Globus pallidus (tissue), 1 donor: ENCODE data around the gene FOXL1.

Experiments
- DNase-seq: peaks from one replicate; pipeline ENCODE4 v3.0.0-alpha.2; 2015; ENCODE audit warnings: low spot score

FOXL1 gene

DNA sequence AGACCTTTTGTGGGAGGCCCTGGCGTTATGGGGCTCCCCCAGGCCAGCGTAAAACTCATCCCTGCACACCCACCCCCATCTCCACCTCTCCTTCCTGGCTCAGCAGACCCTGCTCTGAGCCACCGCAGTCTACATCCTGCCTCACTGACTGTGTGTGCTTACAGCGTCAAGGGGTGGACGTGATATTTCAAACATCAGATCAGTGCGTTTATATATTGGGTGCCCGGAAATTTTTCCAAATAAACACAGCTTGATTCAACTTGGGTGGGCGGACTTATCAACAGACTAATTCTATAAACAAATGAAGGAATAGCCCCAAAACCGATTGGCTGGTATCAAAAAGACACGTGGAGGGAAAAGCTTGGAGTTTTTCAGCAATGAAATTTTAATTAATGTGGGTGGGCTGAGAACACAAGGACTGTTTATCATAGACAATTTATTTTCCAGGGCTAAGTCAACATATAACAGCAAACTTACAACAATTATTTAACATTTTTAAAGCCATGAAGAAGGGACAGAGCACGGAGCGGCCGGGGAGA, at the start of gene FOXL1:
TSS of gene FOXL1 (plus strand) at position 489 of the 539 bp plus-strand sequence. CDS start 175 bp downstream, outside the sequence.
- DNase-seq, result no peak

DNA sequence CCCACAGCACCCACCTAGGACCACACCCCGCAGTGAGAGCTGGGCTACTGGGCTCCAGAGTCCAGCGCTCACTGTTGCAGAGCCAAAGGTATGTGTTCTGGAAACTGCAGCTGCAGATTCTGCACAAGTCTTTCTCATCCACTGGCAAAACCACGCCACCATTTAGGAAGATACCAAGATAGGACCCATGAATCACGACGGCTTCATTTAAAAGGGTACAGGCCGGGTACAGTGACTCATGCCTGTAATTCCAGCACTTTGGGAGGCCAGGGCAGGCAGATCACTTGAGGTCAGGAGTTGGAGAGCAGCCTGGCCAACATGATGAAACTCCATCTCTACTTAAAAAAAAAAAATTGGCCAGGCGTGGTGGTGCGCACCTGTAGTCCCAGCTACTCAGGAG, 49.2 kb upstream of the FOXL1 start:
- DNase-seq, result no peak

DNA sequence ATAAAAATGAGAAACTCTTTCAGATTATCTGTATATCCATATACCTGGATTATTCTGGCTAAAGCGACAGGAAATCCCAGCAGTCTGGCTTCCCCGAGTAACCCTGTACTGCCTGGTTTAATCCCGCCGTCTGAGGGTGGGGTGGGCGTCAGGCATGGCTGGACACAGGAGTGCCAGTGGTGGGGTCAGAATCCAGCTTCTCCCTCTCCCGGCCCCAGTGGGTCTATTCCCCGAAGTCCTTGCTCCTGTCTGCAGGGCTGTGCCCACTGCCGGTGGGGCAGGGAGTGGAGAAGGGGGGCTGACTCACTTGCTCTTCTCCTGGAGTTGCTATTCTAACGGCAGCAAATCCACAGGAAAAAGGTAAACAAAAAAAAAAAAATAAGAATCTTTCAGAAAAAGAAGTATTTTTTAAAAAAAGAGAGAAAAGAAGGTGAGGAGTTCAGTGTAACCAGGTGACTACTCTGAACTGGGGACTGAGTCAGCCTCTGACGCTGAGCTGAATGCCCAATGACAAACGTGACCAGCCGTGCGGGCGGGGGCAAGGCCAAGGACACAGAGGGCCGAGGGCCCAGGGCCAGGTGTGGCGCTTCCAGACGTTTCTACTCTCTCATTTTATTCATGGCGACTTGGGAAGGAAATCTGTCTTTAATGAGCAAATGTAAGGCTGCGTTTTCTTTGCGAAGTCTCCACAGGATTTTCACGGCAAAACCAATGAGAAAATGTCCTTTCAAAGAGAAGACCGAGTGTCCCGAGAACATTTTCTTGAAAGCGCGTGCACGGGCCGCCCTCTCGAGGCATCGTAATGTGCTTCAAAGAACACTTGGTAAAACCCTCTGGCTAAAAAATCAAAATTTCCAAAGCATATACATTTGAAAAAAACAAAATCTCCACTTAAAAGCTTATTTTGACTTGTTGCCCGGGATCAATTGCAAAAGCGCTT, 47.8 kb upstream of the FOXL1 start:
- no peak for DNase-seq

DNA sequence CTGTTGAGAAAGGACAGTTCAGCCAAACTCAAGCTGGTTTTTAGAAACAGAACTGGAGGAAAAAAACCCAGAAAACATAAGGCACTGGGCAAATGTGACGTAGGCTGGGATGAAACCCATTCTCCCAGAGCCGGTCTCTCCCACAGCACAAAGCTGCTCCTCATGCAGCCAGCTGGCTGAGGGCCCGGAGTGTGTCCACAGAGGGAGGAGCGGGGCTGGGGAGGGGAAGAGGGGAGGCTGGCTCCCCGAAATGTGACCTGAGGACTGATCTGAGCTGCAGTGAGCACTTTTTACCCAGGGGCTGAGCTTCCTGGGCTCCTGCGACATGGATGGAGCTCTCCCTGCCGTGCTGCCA, 47.2 kb upstream of the FOXL1 start:
- DNase-seq, result peak; percentile 95

DNA sequence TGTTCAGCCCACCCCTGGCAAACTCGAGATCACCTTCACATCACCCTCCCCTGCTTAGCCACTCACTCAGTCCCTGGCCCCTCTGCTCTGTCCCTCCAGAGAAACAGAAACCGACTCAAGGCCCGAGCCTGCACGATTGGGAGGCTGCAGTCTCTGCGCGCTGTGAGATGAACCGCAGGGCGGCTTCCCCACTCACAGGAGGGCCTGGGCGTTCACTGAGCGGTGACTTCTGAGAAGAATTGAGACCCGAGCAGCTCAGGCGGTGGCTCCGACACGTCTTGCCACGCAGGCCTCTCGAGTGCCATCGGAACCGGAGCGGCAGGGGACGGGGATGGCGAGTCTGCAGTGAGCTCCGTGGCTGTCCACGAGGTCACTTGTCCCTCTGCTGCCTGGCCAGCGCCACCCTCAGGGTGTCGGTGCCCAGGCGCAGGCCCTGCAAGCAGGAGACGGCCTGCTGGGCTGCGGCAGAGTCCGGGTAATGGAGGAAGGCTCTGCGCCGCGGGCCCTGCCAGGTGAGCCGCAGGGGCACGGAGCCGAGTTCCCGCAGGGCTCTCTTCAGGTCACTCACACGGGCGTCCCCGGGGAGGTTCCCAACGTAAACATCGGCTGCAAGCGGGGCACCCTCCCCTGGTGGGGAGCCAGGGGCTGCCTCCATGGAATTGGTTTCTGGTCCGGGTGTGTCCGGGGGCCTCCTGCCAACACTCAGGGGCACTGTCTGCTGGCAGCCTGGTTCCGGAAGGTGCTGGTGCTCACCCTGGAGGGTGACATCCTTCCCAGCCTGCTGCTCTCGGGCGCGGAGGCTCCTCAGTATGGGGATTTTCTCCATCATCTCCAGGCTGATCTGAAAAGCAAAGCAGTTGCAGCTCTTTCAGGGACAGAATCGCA, 46.5 kb upstream of the FOXL1 start:
- DNase-seq, result no peak

DNA sequence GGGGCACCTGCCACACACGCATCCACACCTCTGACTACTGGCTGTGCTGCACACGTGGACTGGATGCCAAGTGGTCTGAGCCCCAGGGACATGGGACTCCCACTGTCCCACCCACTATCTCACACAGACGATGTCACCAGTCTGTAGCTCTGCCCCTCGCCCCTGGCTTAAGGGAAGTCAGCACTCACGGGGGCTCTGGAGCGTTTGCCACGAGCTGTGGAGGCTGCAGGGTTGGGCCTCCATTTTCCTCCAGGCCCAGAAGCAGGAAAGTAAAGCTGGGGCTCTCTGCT, 45.9 kb upstream of the FOXL1 start:
- DNase-seq, result no peak

DNA sequence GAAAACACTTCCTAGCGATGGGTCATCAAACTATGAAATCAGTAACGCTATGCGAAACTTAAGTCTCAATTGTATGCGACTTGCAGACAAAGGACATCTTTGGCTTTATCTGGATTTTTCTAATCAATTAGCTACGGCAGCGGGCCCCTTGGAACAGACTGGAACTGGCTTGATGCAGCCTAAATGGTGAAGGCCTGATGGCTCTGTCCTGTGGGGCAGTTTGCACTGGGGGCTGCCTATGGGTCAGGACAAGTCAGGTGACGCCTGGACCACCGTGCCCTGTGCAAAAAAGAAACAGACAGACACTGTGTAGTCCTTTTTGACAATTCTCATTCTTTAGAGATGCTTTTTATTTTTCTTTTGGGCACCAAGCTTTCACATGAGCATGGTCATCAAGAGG, 45.3 kb upstream of the FOXL1 start:
- no peak for DNase-seq

DNA sequence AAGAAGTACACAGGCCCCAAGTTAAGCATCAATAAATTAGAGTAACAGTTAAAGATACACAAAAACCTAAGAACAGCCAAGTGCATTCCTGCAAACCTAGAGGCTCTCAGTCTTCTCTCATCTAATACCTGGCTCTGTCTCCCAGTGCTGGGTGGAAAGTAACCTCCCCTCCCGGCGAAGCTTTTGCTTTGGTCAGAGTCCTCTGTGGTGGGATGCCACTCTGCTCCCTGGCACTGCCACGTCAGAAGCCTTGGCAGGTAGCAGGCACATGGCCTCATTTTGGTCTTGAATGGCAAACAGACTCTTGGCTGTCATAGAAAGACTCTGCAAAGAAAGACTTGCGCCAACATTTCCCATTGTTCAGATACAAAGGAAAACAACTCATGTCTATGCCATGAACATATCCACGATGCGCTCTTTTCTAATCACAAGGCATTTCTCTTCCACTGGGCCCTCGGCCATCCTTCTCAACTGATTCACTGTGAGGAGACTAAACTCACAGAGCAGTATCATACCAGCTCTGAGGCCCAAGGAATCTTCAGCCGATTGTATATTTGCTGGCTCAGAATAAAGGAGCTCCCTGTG, 44.5 kb upstream of the FOXL1 start:
- DNase-seq, result peak; percentile 74

DNA sequence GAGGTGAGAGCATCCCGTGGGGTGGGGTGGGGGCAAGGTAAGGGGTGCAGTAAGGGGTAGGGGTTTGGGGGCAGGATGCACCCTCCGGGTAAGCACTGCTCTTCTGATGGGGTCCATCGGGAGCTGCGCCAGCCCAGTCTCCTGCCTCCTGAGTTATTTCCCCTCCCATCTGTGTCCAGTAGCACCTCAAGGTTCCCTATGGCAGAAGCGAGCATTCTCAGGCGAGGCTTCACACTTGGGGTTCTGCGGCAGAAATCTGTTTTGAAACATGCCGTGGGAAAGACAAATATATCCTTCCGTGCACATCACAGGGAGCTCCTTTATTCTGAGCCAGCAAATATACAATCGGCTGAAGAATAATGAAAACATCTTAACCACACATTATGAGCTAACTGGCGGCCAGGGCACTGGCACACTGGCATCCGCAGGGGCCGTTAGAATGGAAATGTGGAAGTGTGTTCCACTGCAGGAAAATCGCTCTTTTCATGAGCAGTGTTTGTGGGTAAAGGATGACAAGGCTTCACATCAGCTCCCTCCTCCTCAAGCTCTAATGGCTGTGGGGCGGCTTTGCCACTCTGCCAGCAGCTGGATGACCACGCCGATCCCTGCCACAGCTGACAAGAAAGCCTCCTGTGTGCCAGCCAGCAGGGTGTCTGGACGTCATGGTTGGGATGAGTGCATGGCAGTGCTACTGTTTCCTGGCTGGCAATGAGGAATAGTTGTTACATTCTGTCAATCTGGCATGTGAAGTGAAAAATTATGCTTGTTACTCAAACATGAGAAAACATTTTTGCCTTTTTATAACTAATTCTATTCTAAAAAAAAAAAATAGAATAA, 43.4 kb upstream of the FOXL1 start:
- peak; percentile 82 for DNase-seq

DNA sequence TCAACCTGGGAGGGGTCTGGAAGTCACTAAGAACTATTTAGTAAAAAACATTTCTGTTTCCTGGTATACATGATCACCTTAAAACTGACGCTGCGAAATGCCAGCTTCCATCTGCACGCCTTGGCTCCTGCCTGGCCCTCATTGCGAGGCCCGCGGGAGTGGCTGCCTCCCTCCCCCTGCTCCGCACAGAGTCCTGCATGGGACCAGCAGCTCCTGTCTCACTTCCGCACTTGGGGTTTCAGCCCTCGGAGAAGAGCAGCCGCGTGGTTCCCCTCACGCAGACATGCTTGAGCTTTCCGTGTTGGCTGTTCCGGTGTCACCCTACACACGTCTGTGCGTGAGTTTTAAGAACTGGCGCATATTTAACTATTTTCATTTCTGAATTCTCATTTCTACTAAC, 41.7 kb upstream of the FOXL1 start:
- DNase-seq, result no peak

DNA sequence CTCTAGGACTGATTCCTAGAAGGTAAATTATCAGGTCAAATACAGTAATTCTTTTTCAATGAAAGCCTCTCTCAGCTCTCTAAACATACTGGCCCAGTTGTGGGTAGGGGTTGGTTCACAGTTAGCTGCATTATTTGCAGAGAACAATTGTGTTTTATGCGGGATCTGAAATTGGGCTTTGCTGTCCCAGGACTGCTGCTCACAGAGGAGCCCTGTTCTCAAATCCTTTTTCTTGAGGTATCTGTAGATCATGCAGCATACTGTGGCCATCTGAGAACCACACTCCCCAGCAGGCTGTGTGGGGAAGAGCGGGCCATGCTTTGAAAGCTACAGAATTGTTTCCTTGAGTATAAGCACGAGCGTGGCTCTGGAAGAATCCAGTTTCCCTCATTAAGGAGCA, 40.9 kb upstream of the FOXL1 start:
- DNase-seq, result peak; percentile 63

DNA sequence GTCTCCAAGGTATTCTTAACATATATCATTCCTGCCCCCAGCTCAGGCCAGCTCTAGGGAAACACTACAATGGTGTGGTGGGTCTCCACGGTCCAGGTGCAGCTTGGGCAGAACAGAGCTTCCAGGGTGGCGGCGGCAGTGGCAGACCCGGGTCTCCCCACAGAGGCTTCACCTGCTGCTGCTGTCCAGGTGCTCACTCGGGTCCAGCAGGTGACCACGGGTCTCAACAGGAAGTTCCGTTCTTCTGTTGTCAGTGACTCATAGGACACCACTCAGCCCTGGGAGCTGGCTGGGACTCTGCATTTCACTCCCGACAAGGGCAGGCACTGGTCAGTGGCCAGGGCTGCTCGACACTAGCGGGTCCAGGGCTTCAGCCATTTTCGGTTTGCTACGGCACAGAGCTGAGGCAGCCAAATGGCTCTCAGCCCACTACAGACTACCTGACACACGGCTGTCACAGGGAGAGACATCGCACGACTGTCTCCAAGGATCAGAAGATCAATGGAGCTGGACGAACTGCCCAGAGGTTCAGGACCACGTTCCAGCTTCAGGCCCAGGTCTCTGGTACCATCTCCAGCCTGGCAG, 40.1 kb upstream of the FOXL1 start:
- DNase-seq, result no peak

DNA sequence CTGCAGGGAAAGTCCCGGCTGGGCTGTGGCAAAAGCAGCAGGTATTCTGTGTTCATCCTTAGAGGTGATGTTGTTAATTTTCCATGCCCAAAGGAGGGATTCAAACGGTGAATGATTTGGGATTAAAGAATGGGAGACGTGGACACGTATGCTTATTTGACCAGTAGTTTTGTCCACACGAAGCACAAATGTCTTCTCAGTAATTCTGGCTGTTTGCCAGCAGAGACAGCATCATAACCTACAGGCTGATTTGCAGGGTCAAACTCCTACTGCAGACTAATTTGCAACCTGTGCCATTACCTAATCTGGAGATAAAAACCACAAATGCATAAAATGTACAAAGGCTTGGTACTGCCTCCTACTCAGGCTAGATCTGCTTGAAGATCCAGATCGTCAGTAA, 37.5 kb upstream of the FOXL1 start:
- DNase-seq, result no peak

DNA sequence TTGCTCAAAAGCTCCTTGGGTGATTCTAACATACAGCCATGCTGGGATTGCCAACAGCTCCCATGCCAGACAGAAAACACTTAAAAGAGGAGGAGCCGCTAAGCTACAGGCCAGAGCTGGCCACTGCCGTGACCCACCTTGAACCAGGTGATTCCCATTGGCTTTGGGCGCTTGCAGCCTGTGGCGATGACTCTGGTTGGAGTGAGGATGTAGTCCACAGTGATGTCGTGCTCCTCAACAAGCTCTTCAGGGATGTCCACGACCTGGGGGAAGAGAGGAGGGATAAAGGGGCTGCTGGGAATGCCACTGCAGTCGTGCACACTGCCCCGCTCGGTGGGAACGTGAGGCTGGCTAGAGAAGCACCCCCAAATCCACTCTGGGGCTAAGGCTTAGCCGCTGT, 36.8 kb upstream of the FOXL1 start:
- DNase-seq, result no peak

DNA sequence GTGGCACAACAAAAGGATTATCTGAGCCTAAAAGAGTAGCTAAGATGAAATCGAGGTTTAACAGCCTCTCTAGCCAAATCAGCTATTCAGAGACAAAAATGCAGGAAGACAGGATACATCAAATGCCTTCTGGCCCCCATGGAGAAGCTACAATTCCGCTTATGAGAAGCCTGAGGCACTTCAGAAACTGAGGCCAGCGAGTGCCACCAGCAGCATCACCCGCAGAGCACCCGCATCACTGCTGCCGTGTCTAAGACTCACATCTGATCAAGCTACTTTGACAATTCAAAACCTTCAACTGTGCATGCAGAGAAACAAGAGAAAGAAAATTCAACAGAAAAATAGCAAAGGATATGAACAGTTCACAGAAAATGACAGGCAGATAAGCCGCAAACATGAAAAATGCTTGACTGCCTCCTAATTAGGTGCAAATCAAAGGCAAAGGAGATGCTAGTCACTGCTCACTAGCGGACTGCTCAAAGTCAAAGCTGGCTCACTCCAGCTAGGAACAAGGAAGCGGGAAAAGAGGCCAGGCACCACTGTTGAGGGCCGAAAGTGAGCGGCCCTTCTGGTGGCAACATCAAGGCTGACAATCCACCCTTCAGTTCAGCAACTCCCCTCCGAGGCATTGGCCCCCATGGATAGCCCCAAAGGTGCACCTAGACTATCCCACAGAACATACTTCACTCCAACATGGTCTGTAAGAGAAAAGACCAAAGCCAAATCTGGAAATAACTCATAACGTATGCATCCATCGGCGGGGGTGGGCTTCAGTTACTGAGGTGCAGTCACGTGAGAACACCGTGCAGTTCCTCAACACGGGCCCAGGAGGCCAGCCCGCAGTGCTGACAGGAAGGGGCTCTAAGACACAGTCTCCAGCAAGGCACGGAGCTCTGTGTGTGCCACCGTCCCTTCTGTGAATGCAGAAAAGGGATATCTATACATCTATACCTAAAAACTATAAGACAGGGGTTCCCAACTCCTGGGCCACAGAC, 35.3 kb upstream of the FOXL1 start:
- no peak for DNase-seq

DNA sequence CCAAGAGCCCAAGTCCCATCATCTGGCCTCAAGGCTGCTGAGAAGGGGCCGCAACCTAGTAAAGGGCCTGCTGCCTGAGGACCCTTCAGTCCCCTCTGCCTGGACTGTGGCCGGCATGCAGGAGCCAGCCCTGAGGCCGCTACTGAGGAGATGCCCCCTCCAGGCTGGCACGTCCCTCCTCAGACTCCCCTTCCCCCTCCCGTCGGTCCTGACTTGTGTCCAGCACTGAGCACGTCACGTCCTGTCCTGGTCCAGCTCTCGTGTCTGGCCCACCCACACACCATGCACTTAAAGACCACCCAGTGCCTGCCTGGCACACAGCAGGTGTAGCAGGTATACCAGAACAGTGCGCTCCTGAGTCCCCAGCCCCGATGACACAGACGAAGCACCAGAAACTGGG, 32.9 kb upstream of the FOXL1 start:
- no peak for DNase-seq

DNA sequence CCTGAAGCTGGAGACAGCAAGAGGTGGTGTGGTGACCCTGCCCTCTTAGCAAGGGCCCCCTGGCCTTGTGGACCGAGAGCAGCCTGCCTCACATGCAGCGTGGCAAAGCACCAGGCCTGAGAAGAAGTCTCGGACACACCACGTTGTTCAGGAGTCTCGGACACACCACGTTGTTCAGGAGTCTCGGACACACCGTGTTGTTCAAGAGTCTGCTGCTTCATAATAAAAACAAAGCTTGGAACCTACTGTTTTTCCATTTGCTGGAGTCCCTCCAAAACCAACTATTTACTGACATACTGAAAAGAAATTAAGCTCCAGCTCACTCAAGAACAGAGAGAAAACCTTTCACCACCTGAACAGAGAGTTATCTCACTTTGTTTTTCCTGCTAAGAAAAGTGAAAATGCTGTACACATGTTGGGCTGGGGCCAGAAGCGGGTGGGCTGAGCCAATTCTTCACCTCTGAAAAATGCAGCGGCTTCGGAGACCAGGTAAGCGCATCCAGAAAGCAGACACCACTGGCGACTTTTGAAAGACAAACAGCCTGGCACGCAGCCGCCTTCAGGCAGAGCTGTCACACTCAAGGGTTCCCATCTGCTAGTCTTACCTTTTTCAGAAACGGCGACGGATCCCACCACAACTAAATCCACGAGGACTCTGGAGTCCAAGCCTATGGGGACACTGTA, 32.3 kb upstream of the FOXL1 start:
- no peak for DNase-seq

DNA sequence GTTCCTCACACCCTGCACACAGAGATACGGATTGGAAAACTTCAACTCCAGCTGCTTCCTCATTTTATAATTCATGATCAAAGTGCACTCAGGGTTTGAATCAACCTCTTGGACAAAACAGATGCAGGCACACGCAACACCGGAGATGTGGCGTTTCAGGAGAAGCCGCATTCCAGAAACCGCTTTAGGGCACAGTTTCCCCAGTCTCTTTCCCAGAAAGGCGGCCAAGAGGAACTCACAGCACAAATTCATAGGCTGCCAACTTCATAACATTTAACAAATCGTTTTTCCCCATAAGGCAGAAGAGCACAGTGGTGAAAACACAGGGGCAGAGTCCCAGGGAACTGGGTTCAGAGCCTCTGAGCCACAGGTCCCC, 31.7 kb upstream of the FOXL1 start:
- DNase-seq, result no peak

DNA sequence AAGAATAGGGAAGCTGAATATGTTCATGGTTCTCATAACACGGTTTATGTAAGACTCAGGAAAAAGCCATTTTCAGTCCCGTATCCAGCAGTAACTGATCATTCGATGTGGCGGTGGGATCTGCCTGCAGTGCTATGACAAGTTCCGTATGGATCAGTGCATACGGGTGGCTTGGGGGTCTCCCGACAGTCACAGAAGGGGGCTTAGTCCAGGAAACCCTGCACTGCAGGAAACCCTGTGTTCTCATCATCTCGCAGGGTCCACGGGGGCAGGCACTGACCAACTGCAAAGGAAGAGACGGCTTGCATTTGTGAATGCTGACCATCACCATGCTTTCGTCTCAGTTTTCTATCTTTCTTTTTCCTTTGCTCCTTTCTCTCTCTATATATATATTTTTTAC, 31.1 kb upstream of the FOXL1 start:
- DNase-seq, result no peak
